Activated gamma-delta T cell treated with Interleukin-2 at 50 U/mL for 16 hours (primary cell): Measurements from ENCODE around the gene VWF.
"Not testable (repeated sequence)": the region's sequence is repeated elsewhere in the genome, so short reads cannot be mapped to it uniquely, and the experiment has no call there.

Source experiments
- DNase-seq: peaks from one replicate; pipeline ENCODE4 v3.0.0-alpha.2; 2020

VWF gene

DNA sequence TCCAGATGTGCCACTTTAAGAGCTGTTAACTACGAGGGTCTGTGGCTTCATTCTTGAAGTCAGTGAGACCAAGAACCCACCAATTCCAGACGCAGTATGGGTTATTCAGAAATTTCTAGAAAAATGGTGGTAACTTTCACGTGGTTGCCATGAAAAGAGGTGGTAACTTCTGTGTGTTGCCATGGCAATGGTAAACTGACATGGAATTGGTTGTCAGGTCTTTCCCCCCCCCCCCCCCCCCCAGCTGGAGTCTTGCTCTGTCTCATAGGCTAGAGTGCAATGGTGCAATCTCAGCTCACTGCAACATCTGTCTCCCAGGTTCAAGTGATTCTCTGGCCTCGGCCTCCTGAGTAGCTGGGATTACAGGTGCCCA, 18.8 kb upstream of the VWF start:
- no peak for DNase-seq

DNA sequence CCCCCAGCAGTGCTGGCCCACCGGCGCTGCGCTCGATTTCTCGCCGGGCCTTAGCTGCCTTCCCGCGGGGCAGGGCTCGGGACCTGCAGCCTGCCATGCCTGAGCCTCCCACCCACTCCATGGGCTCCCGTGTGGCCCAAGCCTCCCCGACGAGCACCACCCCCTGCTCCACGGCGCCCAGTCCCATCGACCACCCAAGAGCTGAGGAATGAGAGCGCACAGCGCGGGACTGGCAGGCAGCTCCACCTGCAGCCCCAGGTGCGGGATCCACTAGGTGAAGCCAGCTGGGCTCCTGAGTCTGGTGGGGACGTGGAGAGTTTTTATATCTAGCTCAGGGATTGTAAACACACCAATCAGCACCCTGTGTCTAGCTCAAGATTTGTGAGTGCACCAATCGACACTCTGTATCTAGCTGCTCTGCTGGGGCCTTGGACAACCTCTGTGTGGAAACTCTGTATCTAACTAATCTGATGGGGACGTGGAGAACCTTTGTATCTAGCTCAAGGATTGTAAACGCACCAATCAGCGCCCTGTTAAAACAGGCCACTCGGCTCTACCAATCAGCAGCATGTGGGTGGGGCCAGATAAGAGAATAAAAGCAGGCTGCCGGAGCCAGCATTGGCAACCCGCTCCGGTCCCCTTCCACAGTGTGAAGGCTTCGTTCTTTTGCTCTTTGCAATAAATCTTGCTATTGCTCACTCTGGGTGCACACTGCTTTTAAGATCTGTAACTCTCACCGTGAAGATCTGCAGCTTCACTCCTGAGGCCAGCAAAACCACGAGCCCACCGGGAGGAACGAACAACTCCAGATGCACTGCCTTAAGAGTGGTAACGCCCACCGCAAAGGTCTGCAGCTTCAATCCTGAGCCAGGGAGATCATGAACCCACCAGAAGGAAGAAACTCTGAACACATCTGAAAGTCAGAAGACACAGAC, 18.2 kb upstream of the VWF start:
- DNase-seq, result not testable (repeated sequence)

DNA sequence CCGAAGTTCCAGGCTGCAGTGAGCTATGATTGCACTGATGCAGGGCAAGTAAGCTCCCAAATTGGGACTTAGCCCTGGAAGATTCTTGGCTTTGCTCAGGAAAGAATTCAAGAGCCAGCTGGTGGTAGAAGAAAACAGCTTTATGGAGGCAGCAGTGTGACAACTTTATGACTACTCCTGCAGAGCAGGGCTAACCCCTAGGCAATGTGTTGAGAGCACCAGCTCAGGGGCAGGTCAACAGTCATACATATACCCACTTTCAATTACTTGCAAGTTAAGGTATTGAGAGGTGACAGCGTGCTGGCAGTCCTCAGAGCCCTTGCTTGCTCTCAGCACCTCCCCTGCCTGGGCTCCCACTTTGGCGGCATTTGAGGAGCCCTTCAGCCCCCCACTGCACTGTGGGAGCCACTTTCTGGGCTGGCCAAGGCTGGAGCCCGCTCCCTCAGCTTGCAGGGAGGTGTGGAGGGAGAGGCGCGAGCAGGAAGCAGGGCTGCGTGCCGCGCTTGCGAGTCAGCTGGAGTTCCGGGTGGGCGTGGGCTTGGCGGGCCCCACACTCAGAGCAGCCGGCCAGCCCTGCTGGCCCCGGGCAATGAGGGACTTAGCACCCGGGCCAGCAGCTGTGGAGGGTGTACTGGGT, 17.4 kb upstream of the VWF start:
- DNase-seq, result not testable (repeated sequence)

DNA sequence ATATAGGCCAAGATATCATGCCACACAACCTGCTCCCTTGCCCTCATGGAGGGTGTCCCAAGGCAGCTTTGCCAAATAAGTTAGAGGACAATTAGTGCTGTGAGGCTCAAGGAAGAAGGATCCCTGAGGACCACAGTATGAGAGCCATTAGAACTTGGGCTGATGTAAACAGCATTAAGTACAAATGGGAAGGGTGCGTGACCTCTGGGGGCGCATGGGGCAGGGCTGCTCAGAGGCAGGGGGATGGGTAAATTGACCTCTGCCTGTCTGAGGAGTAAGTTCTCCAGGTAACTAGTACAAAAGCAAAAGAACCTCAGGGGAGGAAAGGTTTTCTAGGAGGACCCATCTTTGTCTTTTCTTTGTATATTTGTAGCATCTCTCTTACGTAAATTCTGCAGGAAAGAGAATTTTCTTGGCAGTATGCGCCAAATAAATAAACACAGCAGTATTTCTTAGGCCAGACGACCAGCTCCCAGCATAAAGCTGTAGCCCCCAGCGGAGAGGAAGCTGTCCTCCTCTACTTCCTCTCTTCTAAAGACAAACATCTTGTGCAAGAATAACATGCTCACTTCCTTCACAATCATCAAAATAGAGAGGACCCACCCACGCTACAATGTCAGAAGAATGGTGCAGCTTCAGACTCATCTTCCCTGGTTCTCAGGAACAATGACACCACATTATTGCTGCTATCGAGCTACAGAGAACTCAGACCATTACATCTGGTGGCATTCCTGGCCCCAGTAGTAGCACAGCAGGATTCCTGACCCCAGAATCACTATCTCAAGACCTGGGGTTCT, 16.4 kb upstream of the VWF start:
- DNase-seq, result peak; percentile 35

DNA sequence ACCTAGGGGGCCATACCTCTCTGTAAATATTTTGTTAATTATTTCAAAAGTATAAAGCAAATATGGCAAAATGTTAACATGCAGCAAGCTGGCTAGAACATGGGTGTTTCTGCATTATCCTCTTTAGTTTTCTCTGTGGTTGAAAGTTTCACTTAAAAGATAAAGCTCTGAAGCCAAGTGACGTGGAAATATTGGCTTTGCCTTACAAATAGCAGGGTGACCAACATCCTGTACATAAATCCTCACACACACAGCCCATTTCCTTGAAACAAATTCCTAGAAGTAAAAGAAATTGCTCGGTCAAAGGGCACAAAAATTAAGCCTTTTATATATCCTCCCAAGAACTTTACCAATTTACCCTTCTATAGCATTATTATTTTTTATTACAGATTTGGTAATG, 10.6 kb upstream of the VWF start:
- no peak for DNase-seq

DNA sequence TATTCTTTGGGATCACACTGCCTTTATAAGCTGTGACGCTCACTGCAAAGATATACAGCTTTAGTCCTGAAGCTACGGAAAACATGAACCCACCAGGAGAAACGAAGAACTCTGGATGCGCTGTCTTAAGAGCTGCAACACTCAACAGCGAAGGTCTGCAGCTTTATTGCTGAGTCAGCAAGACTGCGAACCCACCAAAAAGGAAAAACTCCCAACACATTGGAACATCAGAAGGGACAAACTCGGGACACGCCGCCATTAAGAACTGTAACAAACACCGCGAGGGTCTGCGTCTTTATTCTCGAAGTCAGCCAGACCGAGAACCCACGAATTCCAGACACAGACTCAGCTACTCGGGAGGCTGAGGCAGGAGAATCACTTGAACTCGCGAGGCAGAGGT, 9.2 kb upstream of the VWF start:
- no peak for DNase-seq

DNA sequence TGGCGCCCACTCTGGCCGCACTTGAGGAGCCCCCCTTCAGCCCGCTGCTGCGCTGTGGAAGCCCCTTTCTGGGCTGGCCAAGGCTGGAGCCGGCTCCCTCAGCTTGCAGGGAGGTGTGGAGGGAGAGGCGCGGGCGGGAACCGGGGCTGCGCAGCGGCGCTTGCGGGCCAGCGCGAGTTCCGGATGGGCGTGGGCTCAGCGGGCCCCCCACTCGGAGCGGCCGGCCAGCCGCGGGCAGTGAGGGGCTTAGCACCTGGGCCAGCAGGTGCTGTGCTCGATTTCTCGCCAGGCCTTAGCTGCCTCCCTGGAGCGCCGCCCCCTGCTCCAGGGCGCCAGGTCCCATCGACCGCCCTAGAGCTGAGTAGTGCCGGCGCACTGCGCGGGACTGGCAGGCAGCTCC, 8.0 kb upstream of the VWF start:
- no peak for DNase-seq

DNA sequence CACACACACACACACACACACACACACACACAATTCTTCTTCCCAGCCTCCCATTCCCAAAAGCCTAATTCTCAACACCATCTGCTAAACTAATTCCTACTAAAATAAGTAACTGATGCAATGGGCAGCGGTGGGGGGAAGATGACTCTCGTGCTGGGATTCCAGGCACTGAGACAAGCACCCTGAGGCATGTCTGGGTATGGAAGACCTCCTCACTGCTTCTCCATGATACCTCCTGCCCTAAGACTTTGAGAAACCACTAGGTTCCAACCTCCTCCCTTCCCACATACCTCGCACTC, 789 bp upstream of the VWF start:
- no peak for DNase-seq

DNA sequence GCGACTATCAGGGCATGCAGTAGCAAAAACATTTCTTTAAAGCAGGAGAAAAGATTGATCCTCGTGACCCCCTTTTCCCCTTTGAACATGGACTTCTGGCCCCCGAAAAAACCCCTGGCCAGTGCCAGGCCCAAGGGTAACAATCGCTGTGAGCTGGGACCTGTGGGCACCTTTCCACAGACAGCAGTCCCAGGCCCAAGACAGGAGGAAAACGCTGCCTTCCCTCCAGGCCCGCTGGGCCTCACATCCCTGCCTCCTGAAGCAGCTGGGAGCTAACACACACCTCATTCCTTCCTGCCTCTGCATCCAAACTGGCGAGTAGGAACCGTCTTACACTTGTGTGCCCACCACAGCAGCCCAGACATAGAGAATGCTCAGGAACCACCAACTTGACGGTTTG, 1.2 kb downstream of the VWF start:
- DNase-seq, result no peak

DNA sequence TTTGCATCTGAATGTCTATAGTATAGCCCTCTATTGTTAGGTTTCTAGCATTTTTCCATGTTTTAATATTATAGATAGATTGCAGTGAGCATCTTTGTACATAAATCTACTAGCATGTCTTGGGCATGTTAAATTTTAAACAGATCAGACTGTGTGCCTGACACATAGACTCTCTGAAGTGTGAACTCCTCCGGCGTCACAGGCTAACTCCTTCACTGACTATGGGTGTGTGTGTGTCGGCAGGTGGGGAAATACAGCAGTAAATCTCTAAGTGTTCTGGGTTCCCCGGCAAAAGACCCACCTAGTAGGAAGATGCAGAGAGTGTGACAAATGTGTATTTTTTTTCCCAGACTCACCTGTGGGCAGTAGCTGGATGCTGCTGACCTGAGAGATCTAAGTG, 2.3 kb downstream of the VWF start:
- no peak for DNase-seq

DNA sequence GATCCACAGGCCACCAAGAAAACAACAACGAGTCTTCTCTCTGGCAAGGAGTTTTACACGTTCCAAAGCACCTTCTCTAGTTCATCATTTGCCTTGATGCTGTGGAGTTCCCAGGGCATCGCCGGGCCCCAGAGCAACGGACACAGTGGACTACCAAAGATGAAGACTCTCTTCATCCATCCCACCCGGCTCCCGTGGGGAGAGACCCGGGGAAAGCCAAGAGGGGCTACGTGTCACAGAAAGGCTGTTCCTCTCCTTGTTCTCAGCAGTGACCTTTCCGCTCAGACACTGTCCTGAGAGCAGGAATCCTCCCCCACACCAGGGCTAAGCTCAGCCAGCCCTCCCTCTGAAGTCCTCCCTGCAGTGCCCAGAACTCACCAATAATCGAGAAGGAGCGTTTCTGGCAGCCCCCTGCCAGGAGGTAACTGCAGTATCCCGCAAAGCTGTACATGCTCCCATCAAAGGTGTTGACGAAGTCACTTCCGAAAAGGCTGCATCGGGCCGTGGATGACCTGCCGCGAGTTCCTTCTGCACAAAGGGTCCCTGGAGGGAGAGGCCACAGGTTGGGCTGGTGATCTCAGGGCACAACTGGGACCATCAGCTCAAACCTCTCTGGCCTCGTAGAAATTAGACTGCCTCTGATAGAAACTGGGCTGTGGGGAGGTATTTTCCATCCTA, 3.5 kb downstream of the VWF start:
- DNase-seq, result no peak

DNA sequence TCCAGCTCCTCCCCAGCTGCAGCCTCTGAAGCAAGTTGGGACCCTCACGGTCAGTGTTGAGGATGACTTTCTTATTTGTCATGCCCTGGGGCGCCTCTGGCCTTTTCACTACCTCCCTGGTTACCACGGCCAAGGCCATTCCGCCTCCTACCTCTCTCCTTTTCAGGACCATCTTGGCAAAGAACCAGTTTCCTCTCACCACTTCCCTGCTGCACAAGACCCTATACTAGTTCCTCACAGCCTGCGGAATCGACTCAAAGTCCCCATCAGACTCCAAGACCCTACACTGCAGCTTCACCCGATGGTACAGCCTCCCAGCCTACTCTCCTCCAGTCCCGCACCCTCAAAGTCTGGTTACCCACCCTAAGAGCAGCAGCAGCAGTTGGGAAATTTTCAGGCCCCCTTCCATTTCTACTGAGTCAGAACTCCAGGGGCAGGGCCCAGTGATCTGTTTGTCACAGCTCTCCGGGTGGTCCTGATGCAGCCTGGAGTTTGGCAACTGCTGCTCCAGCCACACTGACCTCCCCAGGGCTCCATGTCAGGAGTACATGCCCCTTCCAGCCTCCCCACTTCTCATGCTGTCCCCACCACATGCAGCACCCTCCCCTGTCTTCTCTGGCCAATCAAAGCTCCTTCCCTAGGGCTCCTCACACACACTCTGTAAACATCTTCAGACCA, 5.4 kb downstream of the VWF start:
- no peak for DNase-seq

DNA sequence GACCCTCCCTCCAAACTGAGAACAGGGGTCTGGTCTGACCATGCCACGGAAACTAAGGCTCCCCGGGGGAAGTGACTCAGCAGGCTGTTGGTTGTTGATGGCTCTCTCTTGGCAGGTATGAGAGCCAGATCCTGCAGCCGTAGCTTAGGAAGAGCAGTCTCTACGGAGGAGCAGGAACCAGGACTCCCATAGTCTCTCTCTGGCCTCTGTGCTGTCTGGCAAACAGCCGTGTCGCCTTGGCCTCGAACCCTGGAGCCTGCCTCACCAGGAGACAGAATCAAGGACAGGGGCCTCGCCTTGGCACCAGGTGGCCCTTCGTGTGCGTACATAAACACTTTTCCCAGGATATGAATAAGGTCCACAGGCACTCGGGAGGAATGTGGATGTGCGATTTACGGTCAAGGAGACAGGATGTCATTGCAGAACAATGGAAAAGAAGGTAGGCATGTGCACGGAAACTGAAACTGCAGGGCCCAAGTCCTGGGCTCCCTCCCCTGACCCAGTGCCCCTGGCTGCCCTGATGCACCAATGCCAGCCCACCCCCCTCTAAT, 7.9 kb downstream of the VWF start:
- no peak for DNase-seq

DNA sequence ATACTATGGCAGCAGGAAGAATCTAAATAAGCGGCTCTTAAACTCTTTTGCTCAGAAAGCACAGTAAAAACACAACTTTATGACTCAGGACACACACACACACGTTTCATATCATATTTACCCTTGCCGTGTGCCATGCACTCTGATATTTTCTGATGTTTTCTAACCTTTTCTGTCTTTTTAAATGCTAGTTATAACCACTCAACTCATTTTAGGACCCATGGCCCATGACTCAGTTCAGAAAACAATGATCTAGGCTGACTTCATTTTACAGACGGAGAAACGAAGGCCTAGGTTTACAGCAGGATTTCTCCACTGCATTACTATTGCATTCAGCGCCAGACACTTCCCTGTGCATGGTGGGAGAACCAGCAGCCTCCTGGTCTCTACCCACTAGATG, 9.1 kb downstream of the VWF start:
- DNase-seq, result no peak

DNA sequence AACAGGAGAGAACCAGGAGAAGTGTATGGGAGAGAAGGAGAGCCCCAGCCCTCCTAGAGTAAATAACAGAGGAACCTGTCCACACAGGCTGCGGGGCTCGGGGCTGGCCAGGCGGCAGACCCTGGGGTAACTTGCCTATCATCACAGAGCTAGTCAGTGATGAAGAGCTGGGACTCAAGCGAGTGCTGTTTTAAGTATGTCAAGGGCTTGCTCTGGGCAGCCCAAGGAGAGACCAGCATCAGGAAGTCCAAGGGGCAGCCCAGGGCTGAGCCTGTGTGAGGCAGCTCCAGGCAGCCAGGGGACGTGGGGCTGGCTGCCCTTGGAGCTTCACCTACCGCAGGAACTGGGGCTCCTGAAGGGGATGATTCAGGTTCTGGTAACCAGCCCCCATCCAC, 10.0 kb downstream of the VWF start:
- no peak for DNase-seq

DNA sequence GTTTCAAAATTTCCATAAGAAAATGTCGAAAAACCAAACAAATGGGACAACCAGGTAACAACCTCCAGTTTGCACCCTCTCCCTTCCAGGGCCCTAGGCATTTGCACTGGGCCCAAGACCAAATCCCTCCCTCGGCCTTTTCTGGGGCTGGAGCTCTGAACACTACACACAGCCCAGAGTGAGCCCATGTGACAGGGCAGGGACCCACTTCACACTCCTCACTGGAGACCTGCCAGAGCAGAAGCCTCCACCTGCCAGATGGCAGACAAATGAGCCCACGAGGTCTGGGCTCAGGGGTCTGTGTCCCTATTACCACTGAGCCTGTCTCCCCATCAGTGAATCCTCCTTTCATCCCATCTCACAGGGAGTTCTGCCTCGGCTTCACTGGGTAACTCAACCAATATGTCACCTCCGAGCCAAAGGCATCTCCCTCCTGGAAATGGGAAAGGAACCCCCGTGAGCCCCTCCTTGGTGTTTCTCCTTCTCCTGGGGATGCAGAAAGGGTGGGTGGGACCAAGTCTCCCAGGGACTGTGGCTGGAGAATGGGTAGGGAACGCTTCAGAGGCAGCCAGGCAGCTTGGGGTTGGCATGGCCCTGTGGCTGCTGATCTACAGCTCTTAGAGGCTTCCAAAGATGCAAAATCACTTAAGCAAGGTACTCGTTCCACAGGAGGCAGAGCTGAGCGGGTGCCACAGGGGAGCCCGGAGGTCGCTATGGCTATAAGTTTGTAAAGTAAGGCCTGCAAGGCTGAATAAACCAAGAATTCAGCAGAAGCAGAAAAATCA, 10.6 kb downstream of the VWF start:
- no peak for DNase-seq

DNA sequence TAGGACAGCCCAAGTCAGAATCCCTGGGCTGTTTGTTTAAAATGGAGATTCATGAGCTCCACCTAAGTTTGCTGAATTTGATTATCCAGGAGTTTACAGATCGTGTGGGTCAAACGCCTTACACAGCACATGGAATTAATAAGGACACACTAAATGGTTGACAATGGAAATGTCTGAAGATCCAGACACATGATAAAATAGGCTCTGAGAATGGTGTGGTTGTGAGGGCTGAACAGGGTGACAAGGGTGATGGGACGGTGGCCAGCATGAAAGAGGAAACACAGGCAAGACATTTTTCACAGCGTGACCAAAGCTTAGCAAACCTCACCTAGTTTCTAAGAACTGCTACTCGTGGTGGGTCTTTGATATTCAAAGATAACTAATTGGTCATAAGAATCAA, 12.5 kb downstream of the VWF start:
- DNase-seq, result no peak

DNA sequence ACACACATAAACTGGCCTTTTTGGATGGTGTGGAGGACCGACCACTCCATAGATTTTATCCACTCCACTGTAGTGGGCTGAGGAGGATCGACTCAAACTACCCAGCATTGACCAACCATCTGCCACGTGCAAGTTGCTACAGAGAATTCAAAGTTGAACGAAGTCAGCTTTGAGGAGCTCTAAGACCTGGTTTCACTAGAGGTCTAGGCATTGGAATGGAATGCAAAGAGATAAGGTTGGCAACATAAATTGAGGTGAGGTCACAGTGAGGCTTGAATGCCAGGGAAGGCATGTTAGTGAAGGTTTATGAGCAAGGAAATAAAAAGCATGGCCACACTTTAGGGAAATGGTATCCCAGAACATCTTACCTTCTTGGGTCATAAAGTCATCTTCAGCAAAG, 14.5 kb downstream of the VWF start:
- no peak for DNase-seq

DNA sequence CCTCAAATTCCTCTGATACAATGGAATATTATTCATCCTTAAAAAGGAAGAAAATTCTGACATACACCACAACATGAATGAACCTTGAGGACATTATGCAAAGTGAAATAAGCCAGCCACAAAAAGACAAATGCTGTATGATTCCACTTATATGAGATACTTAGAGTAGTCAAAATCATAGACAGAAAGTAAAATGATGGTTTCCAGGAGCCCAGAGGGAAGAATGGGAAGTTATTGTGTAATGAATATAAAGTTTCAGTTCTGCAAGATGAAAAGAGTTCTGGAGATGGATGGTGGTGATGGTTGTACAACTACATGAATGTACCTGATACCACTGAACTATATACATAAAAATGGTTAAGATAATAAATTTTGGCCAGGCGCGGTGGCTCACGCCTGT, 18.3 kb downstream of the VWF start:
- no peak for DNase-seq

DNA sequence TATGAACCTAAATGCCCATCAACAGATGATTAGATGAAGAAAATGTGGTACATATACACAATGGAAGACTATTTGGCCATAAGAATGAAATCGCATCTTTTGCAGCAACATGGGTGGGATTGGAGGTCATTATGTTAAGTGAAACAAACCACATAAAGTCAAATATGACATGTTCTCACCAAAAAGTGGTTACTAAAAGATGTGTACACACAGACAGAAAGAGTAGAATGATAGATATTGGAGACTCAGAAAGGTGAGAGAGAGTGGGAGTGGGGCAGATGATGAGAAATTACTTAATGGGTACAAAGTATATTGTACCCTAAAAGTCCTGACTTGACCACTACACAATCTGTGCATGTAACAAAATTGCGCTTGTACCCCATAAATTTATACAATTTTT, 19.6 kb downstream of the VWF start:
- DNase-seq, result no peak

DNA sequence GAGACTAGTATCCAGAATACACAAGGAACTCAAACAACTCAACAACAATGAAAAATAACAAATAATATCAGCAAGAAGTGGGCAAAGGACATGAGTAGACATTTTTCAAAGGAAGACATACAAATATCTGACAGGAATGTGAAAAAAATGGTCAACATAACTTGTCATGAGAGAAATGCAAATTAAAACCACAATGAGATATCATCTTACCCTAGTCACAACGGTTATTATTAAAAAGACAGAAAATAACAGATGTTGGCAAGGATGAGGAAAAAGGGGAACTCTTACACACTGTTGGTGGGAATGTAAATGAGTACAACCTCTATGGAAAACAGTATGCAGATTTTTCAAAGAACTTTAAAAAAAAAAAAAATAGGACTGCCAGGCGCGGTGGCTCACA, 20.4 kb downstream of the VWF start:
- DNase-seq, result no peak

DNA sequence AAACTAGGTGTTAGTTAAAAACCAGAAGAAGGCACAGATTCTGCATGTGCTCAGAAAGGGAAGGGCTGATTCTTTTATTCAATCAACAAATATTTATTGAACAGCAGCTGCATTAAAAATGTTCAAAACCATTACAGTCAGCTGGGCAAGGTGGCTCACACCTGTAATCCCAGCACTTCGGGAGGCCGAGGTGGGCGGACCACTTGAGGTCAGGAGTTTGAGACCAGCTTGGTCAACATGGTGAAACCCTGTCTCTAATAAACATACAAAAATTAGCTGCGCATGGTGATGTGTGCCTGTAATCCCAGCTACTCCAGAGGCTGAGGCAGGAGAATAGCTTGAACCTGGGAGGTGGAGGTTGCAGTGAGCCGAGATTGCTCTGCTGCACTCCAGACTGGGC, 22.4 kb downstream of the VWF start:
- DNase-seq, result not testable (repeated sequence)
